ENCODE measurements around the gene INO80E.

DNA sequence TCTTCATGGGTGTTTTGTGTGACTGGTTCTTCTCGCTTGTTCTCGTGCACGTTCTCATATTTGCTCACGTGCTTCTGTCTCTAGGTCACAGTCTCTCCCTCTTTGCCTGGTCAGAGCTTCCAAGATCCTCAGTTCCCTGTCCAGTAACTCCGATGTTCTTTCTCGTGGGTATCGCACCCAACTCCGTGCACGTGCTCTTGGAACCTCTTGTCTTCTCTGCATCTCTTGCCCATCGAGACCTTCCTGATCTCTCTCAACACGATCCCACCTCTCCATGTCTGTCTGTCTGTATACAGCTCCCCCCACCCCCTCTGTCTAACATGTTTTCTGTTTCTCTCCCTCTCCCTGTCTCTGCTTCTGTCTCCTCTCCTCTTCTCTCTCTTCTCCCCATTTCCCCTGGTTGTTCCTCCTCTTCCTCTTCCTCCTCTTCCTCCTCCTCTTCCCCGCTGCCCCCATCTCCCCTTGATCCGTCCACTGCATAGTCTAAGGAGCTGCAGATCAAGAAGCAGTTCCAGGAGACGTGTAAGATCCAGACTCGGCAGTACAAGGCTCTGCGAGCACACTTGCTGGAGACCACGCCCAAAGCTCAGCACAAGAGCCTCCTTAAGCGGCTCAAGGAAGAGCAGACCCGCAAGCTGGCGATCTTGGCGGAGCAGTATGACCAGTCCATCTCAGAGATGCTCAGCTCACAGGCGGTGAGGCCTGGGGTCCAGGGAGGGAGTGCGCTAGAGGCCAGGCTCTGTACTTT, 6.8 kb upstream of the INO80E start:
- TF ChIP-seq, protein P1, sequence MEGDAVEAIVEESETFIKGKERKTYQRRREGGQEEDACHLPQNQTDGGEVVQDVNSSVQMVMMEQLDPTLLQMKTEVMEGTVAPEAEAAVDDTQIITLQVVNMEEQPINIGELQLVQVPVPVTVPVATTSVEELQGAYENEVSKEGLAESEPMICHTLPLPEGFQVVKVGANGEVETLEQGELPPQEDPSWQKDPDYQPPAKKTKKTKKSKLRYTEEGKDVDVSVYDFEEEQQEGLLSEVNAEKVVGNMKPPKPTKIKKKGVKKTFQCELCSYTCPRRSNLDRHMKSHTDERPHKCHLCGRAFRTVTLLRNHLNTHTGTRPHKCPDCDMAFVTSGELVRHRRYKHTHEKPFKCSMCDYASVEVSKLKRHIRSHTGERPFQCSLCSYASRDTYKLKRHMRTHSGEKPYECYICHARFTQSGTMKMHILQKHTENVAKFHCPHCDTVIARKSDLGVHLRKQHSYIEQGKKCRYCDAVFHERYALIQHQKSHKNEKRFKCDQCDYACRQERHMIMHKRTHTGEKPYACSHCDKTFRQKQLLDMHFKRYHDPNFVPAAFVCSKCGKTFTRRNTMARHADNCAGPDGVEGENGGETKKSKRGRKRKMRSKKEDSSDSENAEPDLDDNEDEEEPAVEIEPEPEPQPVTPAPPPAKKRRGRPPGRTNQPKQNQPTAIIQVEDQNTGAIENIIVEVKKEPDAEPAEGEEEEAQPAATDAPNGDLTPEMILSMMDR (IDR thresholded peaks at IDR 0.05) = no peak
- TF ChIP-seq EZH2 (IDR thresholded peaks at IDR 0.05; ENCODE audit: borderline replicate concordance, insufficient read depth, low read depth, low read length, poor library complexity, severe bottlenecking) = no peak
